Stimulated activated CD8-positive, alpha-beta memory T cell treated with anti-CD3 and anti-CD28 coated beads, Interleukin-7, amount 100 ng/mL, for 4 hours (primary cell): ENCODE measurements around the gene TMEM42.
A peak's percentile ranks its signal among the peaks of the same experiment; 100 is the strongest.

Source experiments
- DNase-seq, 2 donors: peaks; one replicate each; pipeline ENCODE4 v3.0.0-alpha.2; 2020; ENCODE audit warnings: low read depth in 2 of 2

TMEM42 gene

DNA sequence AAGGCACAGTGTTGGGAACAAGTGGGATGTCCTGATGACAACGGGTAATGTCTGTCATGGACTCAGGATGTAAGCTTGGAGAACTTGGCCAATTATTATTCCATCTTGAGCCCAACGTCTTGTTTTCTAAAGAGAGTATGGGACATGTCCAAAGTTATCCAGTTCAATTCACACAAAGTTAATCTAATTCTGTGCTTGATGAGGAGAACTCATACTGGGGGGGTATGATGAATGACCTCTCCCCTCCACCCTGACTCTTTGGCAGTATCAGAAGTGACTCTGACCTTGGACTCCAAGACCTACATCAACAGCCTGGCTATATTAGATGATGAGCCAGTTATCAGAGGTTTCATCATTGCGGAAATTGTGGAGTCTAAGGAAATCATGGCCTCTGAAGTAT, 49.0 kb downstream of the TMEM42 start:
- DNase-seq = no peak

DNA sequence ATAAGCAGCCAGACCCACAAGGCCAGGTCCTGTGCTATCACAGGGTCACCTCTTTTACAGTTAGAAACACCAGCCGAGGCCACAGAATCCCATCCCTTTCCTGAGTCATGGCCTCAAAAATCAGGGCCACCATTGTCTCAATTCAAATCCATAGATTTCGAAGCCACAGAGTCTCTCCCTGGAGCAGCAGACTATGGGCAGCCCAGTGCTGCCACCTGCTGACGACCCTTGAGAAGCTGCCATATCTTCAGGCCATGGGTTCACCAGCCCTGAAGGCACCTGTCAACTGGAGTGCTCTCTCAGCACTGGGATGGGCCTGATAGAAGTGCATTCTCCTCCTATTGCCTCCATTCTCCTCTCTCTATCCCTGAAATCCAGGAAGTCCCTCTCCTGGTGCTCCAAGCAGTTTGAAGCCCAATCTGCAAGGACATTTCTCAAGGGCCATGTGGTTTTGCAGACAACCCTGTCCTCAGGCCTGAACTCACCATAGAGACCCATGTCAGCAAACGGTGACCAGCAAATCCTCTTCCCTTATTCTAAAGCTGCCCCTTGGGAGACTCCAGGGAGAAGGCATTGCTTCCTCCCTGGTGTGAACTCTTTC, 52.3 kb downstream of the TMEM42 start:
- DNase-seq = peak; percentile 15 to 46

DNA sequence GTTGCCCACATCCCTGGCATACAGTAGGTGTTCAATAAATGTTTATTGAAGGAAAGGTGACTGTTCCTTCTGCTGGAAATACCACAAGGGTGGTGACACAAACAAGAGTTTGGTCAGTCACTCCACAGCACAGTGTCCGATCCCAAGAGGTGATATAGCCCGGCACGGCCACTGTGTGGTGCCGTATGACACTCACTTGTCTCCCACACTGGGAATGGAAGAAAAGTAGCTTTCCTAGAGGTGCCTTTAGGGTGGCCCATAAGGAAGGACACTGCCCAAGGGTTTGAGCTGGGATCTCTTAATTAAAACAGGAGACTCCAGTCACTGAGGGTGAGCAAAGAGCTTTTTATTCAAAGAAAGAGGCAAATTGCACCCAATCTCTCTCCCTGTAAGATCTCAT, 53.2 kb downstream of the TMEM42 start:
- DNase-seq = no peak
